ENCODE measurements around the gene KIAA1191. TPM values are rescaled to one million over a fixed set of nuclear protein-coding genes. Genes with fewer than 3 reads are reported as not detected.
"Not testable (repeated sequence)": the region's sequence is repeated elsewhere in the genome, so short reads cannot be mapped to it uniquely, and the experiment has no call there.

The KIAA1191 gene
- total RNA-seq = 10 to 100 TPM; 80.9 to 90.2 TPM
- long read RNA-seq, donor 1, transcript KIAA1191-201 (9 exons, 2,991 nt) = major isoform, 14 of 31 reads
- long read RNA-seq, donor 1, partial matches to known transcripts = 0 of 31 reads
- long read RNA-seq, donor 1, other reads (novel, unspliced or antisense) = 11 of 31 reads
- long read RNA-seq, donor 2, transcript KIAA1191-201 (9 exons, 2,991 nt) = major isoform, 39 of 74 reads
- long read RNA-seq, donor 2, partial matches to known transcripts = 3 of 74 reads
- long read RNA-seq, donor 2, other reads (novel, unspliced or antisense) = 26 of 74 reads

- intact Hi-C loops (cut with DNase I) = no loop called here
- DNase-seq (ENCODE audit: low spot score) = peak; percentile 98
Observed at GRCh38 chr5:176361437-176362232, at the start of gene KIAA1191. TSS of gene KIAA1191 (minus strand) at chr5:176361764. CDS start at chr5:176359508, 2,256 bp downstream.

- DNase-seq (ENCODE audit: low spot score) = no peak
- intact Hi-C loops (cut with DNase I) = loop anchor here in 1 of 2 donors (5.0 to 10.0 kb wide), 2 partner anchors 37 to 134 kb away; partner anchors contain the start of genes CDHR2 and FAF2
Observed at GRCh38 chr5:176410486-176411180, 49.1 kb upstream of the KIAA1191 start.

GRCh38 chr5:176409765-176410164, 48.2 kb upstream of the KIAA1191 start:
- DNase-seq (ENCODE audit: low spot score) = no peak
- intact Hi-C loops (cut with DNase I) = loop anchor here in 1 of 2 donors (5.0 to 10.0 kb wide), 2 partner anchors 38 to 135 kb away; partner anchors contain the start of genes CDHR2 and FAF2

- intact Hi-C loops (cut with DNase I) = no loop called here
- no peak for DNase-seq (ENCODE audit: low spot score)
Observed at GRCh38 chr5:176408590-176408989, 47.0 kb upstream of the KIAA1191 start.

- DNase-seq (ENCODE audit: low spot score); intact Hi-C loops (cut with DNase I): not testable (repeated sequence)
Observed at GRCh38 chr5:176408252-176408573, 46.6 kb upstream of the KIAA1191 start.

- no peak for DNase-seq (ENCODE audit: low spot score)
- intact Hi-C loops (cut with DNase I) = no loop called here
Observed at GRCh38 chr5:176407456-176408251, 46.1 kb upstream of the KIAA1191 start.

GRCh38 chr5:176406436-176407052, 45.0 kb upstream of the KIAA1191 start:
- intact Hi-C loops (cut with DNase I) = no loop called here
- DNase-seq (ENCODE audit: low spot score) = no peak

GRCh38 chr5:176405656-176406435, 44.3 kb upstream of the KIAA1191 start:
- DNase-seq (ENCODE audit: low spot score) = peak; percentile 29
- intact Hi-C loops (cut with DNase I) = no loop called here

GRCh38 chr5:176401281-176402205, 40.0 kb upstream of the KIAA1191 start:
- peak; percentile 76 for DNase-seq (ENCODE audit: low spot score)
- intact Hi-C loops (cut with DNase I) = no loop called here

GRCh38 chr5:176400382-176401156, 39.0 kb upstream of the KIAA1191 start:
- peak; percentile 71 for DNase-seq (ENCODE audit: low spot score)
- intact Hi-C loops (cut with DNase I) = no loop called here

- intact Hi-C loops (cut with DNase I) = no loop called here
- DNase-seq (ENCODE audit: low spot score) = peak; percentile 66
Observed at GRCh38 chr5:176397736-176398420, 36.3 kb upstream of the KIAA1191 start.

GRCh38 chr5:176396330-176396729, 34.8 kb upstream of the KIAA1191 start:
- intact Hi-C loops (cut with DNase I) = no loop called here
- DNase-seq (ENCODE audit: low spot score) = peak; percentile 37

GRCh38 chr5:176394881-176395675, 33.5 kb upstream of the KIAA1191 start:
- intact Hi-C loops (cut with DNase I) = no loop called here
- peak; percentile 58 for DNase-seq (ENCODE audit: low spot score)

- DNase-seq (ENCODE audit: low spot score) = no peak
- intact Hi-C loops (cut with DNase I) = no loop called here
Observed at GRCh38 chr5:176394096-176394495, 32.5 kb upstream of the KIAA1191 start.

GRCh38 chr5:176392526-176392925, 31.0 kb upstream of the KIAA1191 start:
- peak; percentile 67 for DNase-seq (ENCODE audit: low spot score)
- intact Hi-C loops (cut with DNase I) = no loop called here
